GM21825 (cell line): Measurements from ENCODE around the gene KIF20A.
"Not testable (repeated sequence)": the region's sequence is repeated elsewhere in the genome, so short reads cannot be mapped to it uniquely, and the experiment has no call there.

ENCODE experiments used
- ATAC-seq: cut with Tn5 transposase; IDR thresholded peaks from one replicate; pipeline ENCODE4 v1.9.1; 2021; ENCODE audit warnings: mild to moderate bottlenecking, moderate library complexity; ENCODE audit not compliant: unreplicated experiment

Gene KIF20A

DNA sequence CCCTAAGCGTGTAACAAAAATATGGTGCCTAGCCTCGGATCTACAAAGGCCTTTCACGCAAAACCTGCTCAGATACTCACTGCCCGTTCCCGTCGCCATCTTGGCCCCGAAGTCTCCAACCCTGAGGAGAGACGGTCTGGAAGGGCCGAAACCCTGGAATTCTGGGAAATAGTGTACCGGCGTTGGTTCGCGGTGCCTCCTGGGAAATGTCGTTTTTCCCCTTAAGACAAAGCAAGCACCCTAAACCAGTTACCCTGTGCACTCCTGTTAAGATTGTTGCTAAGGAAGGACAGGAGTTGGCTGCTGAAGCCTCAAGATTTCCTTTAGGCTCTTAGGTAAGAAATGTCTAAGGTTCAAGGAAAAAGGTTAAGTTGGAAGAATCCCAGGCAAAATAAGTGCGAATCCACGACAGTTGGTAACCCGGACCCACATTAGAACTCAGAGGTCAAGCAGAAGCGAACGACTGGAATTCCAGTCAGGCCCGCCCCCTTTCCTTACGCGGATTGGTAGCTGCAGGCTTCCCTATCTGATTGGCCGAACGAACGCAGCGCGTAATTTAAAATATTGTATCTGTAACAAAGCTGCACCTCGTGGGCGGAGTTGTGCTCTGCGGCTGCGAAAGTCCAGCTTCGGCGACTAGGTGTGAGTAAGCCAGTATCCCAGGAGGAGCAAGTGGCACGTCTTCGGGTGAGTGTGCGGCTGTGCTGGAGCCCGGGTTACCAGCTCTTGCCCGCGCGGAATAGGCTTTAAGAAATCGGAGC lies at the start of gene KIF20A, which contains the start of gene BRD8:
TSS of gene KIF20A (plus strand) at position 597 of the 761 bp plus-strand sequence. CDS start 569 bp downstream, outside the sequence.
TSS of gene BRD8 (minus strand) at position 115 of the 761 bp plus-strand sequence. CDS start at position 99, 16 bp downstream.
- ATAC-seq = peak; percentile 77

- no peak for ATAC-seq
Observed at GRCh38 chr5:138129347-138129746, 49.6 kb upstream of the KIF20A start.

- ATAC-seq = no peak
Observed at GRCh38 chr5:138132543-138132942, 46.4 kb upstream of the KIF20A start.

DNA sequence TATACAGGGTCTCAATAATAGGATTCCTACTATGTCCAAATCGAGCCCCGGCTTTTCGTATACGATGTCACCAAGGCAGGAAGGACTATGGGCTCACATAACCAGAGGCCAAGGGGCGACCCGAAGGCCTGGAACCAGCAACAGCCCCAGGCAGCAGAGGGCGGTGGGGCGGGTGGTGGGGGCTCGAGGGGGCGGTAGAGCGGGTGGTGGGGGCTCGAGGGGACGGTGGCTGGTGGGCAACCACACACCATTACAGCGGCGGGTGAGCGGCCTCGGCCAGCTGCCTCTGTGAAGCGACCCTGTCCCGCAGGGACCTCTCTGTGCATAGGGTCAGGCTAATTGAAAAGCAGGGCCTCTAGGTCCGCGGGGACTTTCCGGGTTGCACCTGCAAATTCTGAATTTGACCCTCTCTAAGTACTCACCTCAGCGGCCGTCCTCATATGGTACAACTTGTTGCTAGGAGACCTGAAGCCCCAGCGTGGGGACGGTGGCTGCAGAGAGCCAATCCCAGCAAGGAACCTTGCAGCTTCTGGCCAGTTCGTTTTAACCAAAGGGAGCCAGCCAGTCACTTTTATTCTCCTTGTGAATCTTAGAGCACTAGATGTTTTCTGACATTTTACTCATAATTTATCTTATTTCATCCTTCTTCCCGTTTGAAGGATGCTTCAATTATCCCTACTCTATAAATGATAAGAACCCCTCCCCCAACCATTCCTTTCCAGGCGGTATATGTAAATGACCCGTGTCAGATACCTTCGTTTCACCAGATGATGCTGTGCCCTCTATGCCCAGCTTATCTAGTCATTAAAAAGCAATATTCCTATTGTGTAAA lies 39.7 kb upstream of the KIF20A start, which contains the start of gene NME5:
TSS of gene NME5 (minus strand) at position 480 of the 832 bp plus-strand sequence. CDS start 648 bp downstream, outside the sequence.
- no peak for ATAC-seq

DNA sequence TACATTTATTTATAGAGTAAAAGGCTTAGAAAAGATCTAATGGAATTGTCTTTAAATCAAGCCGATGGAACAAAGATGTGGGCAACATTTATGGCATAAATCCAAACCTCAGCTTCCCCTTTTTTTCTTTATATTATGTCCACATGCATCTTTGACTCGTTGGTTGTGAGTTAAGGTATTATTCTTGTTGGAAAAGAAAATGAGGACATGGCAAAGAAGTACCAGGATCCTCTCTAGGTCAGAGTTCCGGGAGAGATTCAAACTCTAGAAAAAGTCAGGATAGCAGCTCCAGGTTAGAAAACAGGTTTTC lies 39.2 kb upstream of the KIF20A start:
- no peak for ATAC-seq

DNA sequence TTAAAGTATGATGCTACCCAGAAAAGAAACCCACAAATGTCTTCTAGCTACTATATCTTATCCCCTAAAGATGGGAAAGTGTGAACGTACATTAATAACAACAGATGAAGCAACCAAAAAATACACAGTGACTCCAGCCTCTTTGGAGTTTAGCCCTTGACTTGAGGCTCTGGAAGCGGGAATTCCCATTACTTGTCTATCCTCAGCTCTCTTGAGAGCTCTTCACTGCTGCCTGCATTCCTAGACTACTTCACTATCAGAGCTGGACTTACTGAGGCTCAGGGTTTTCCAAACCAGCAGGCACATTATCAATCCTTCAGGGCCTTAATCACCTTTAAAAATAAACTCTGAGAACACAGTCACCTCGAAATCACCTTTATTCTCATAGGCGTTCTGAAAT lies 38.6 kb upstream of the KIF20A start:
- ATAC-seq = no peak

GRCh38 chr5:138141734-138142133 lies 37.2 kb upstream of the KIF20A start:
- no peak for ATAC-seq

DNA sequence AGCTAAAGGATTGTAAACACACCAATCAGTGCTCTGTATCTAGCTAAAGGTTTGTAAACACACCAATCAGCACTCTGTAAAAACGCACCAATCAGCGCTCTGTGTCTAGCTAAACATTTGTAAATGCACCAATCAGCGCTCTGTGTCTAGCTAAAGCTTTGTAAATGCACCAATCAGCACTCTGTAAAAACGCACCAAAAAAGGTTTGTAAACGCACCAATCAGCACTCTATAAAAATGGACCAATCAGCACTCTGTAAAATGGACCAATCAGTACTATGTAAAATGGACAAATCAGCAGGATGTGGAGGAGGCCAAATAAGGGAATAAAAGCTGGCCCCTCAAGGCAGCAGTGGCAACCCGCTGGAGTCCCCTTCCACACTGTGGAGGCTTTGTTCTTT lies 35.3 kb upstream of the KIF20A start:
- not testable (repeated sequence) for ATAC-seq

- ATAC-seq = no peak
Observed at GRCh38 chr5:138148811-138149210, 30.1 kb upstream of the KIF20A start.

GRCh38 chr5:138149530-138149929 lies 29.4 kb upstream of the KIF20A start:
- ATAC-seq = no peak

GRCh38 chr5:138155977-138156376 lies 22.9 kb upstream of the KIF20A start:
- not testable (repeated sequence) for ATAC-seq

- ATAC-seq = no peak
Observed at GRCh38 chr5:138157626-138158025, 21.3 kb upstream of the KIF20A start.

GRCh38 chr5:138159666-138160065 lies 19.2 kb upstream of the KIF20A start:
- ATAC-seq = no peak

DNA sequence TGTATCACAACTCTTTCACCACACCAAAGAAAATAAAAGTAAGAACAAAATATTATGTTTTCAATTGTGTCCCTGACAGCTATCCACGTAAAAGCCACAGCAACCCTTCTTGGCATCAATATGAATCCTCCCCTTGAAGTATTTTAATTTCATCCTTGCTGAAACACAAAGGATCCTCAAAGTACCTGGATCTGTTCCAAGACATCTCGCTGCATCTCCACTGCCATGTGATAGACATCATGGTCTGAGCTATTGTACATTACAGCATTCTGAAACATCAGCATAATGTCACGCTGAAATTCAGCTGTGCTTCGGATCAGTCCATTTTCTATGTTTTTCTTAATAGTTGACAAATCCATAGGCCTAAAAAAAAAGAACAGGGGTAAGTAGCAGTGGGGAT lies 18.2 kb upstream of the KIF20A start:
- no peak for ATAC-seq

DNA sequence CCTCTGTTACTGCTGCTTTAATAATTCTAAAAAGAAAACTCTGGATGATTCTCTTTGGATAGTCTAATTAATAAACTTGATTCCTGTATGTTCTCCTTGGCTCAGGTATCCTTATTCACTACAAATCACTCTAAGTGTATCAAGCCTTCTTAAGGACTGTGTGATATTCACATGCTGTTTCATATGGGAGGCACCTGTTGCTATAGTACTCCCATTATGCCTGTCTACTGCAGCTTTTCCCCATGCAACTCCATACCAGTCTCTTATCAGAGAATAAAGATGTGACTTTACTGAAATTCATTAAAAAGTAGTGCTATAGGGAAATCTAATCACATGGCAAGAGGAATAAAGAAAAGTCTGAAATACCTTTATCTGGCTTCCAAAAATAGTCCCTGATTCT lies 15.2 kb upstream of the KIF20A start:
- ATAC-seq = no peak

- no peak for ATAC-seq
Observed at GRCh38 chr5:138169124-138169523, 9.8 kb upstream of the KIF20A start.

DNA sequence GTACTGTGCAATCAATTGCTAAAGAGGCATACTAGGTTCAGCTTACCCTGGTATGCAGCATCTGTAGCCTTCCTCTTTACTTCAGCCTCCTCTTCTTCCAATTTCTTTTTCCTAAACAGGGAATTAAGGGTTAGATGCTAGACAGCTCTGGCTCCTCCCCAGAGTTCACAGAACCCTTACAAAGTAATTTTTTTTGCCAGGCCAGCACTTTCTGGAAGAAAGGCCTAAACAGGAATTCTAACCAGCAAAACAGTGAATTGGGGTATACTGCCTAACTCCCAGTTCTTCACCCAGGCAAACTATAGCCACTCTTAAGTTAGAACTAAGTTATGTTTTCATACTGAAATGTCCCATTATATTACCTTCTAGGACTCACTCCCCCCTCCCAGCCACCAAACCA lies 8.6 kb upstream of the KIF20A start:
- no peak for ATAC-seq

DNA sequence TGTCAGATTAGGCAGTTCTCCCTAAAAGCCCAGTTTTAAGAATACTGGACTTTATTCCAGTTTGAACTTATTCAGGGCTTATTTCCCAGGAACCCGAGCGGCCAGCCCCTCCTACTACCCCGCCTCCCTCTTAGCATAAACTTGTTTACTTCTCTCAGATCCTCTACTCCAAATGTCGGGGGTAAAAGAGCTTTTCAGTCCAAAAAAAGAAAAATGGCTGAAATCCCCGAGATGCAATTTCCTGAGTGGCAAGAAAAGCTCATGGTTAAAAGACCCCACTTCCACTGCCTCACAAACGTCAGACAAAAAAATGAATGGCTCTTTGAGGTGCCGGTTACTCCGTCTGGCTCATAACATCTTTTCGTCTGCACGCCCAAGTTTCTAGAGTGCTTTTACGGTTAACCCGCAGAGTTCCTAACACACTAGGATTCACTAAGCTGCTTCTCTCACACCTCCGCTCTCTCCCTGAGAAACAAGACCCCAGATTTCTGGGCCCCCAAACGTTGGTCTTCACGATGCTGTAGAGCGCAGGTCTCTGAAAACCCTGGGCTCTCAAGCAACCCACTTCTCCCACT lies 884 bp upstream of the KIF20A start:
- no peak for ATAC-seq

DNA sequence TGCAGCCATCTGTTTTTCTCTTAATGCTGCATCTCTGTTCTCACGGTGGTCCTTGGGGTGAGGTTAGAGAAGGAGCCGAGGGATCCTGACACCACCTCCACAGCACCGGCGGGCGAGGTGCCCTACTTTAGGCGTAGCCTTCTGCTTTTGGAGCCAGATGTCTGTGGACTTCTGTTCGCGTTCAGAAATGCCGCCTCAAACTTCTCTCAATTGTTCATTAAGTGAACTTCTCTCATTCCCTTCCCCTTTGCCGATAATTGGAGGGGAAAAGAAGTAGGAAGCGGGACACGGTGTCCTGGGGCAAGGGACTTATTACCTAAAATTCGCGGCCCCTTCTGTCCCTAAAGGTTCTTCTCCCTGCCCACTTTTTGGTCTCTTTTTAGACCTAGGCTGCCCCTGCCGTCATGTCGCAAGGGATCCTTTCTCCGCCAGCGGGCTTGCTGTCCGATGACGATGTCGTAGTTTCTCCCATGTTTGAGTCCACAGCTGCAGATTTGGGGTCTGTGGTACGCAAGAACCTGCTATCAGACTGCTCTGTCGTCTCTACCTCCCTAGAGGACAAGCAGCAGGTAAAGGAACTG lies 455 bp downstream of the KIF20A start:
- no peak for ATAC-seq

- no peak for ATAC-seq
Observed at GRCh38 chr5:138180183-138180782, 1.4 kb downstream of the KIF20A start.

- ATAC-seq = no peak
Observed at GRCh38 chr5:138180841-138181240, 1.9 kb downstream of the KIF20A start.
